AG04450 (cell line): Measurements from ENCODE around the gene FUT7. TPM values are rescaled to one million over a fixed set of nuclear protein-coding genes. Genes with fewer than 3 reads are reported as not detected.

Experiments used
- CTCF ChIA-PET: fragments of 300-600, 350-600 bp; formaldehyde crosslinking; extraction: SDS; loops from one replicate; lab custom pipeline; 2022; ENCODE audit warnings: antibody characterized with exemption, inconsistent platforms; lab: Charles Lee
- POLR2A ChIA-PET: fragments of 350-600 bp; formaldehyde crosslinking; extraction: SDS; loops from one replicate; lab custom pipeline; 2021; ENCODE audit warnings: antibody characterized with exemption, inconsistent platforms; lab: Yijun Ruan, JAX
- DNase-seq: peaks from one replicate; pipeline ENCODE4 v3.0.0-alpha.2; 2011; ENCODE audit warnings: low read depth, low spot score
- H3K27ac ChIP-seq: one replicate; pipeline ENCODE4 v1.5.1; 2012; ENCODE audit warnings: low read depth, low read length, control low read depth
- H3K27me3 ChIP-seq: one replicate; pipeline ENCODE4 v1.6.0; 2012; ENCODE audit warnings: low read length; ENCODE audit not compliant: control insufficient read depth, insufficient read depth
- H3K4me3 ChIP-seq: 2 replicates; pipeline ENCODE4 v1.5.1; 2011; ENCODE audit warnings: mild to moderate bottlenecking, low read depth, low read length, control low read depth
- H3K9me3 ChIP-seq: 2 replicates; pipeline ENCODE4 v1.5.1; 2012; ENCODE audit warnings: low read length; ENCODE audit not compliant: control insufficient read depth, insufficient read depth
- CTCF ChIP-seq: IDR thresholded peaks from 2 replicates; pipeline ENCODE4 v1.5.1; 2011; ENCODE audit warnings: low read depth, low read length, control low read depth, inconsistent platforms
- polyA plus RNA-seq: library from polyadenylated mRNA; depleted of rRNA; stranded (reverse); fragments of >200 nt; gene quantifications from 2 replicates; pipeline ENCODE4 v1.2.3, GENCODE V29; 2011

FUT7 gene
- polyA plus RNA-seq, 1 experiment: not detected

GRCh38 chr9:137017791-137018497 lies 13.9 kb downstream of the FUT7 start:
- no peaks in the 10 kb centered on the region for H3K27me3 ChIP-seq
- POLR2A ChIA-PET: no interaction called here
- CTCF ChIA-PET: interaction anchor here (0.6 kb wide), 1 partner anchor 12 kb away, joined by 3 read pairs; no protein-coding TSS in a partner anchor
- TF ChIP-seq CTCF: no peak
- no peak overlapping the region for H3K4me3 ChIP-seq
- H3K27ac ChIP-seq: no peak overlapping the region
- no peak for DNase-seq
- peaks cover 61% of the 10 kb centered on the region for H3K9me3 ChIP-seq

GRCh38 chr9:137017071-137017470 lies 14.8 kb downstream of the FUT7 start:
- no peak overlapping the region for H3K4me3 ChIP-seq
- no peaks in the 10 kb centered on the region for H3K27me3 ChIP-seq
- no peak for DNase-seq
- TF ChIP-seq CTCF: no peak
- ChIA-PET CTCF (no interaction called here), POLR2A (no interaction called here)
- H3K27ac ChIP-seq: no peak overlapping the region
- H3K9me3 ChIP-seq: peaks cover 61% of the 10 kb centered on the region

GRCh38 chr9:137016436-137016835 lies 15.5 kb downstream of the FUT7 start:
- DNase-seq: no peak
- POLR2A ChIA-PET: interaction anchor here (0.7 kb wide), 1 partner anchor 38 kb away, joined by 3 read pairs; no protein-coding TSS in a partner anchor
- TF ChIP-seq CTCF: no peak
- H3K27me3 ChIP-seq: no peaks in the 10 kb centered on the region
- H3K27ac ChIP-seq: no peak overlapping the region
- CTCF ChIA-PET: interaction anchor here (1.8 kb wide), 1 partner anchor 13 kb away, joined by 6 read pairs; no protein-coding TSS in a partner anchor
- no peak overlapping the region for H3K4me3 ChIP-seq
- H3K9me3 ChIP-seq: peaks cover 55% of the 10 kb centered on the region

- CTCF ChIA-PET: interaction anchor here (0.6 to 1.8 kb wide), 2 partner anchors 11 to 13 kb away, joined by 3 to 6 read pairs; no protein-coding TSS in a partner anchor
- H3K27me3 ChIP-seq: no peaks in the 10 kb centered on the region
- no peak overlapping the region for H3K27ac ChIP-seq
- peaks cover 57% of the 10 kb centered on the region for H3K9me3 ChIP-seq
- H3K4me3 ChIP-seq: no peak overlapping the region
- DNase-seq: no peak
- TF ChIP-seq CTCF: no peak
- POLR2A ChIA-PET: interaction anchor here (0.7 kb wide), 1 partner anchor 37 kb away, joined by 3 read pairs; no protein-coding TSS in a partner anchor
Measured at GRCh38 chr9:137015976-137016375, 15.9 kb downstream of the FUT7 start.

GRCh38 chr9:137015540-137015930 lies 16.4 kb downstream of the FUT7 start:
- Histone ChIP-seq H3K27me3 (no peaks in the 10 kb centered on the region), H3K27ac (no peak overlapping the region), H3K9me3 (peaks cover 58% of the 10 kb centered on the region), H3K4me3 (no peak overlapping the region)
- no peak for TF ChIP-seq CTCF
- ChIA-PET CTCF (interaction anchor here (0.6 to 1.8 kb wide), 2 partner anchors 11 to 14 kb away, joined by 3 to 6 read pairs; no protein-coding TSS in a partner anchor), POLR2A (no interaction called here)
- no peak for DNase-seq
